GM06990 (cell line): Measurements from ENCODE around the gene MYT1.
"Not testable (repeated sequence)": the region's sequence is repeated elsewhere in the genome, so short reads cannot be mapped to it uniquely, and the experiment has no call there.

Experiments
- DNase-seq: peaks from one replicate; pipeline ENCODE4 v3.0.0-alpha.2; 2011; ENCODE audit not compliant: insufficient read length; ENCODE audit errors: extremely low read depth
- H3K27me3 ChIP-seq: replicated peaks from 2 replicates; pipeline ENCODE4 v1.6.0; 2011; ENCODE audit warnings: low read length; ENCODE audit not compliant: control insufficient read depth, insufficient read depth
- H3K36me3 ChIP-seq: 2 replicates; pipeline ENCODE4 v1.5.1; 2011; ENCODE audit warnings: low read length; ENCODE audit not compliant: control insufficient read depth, insufficient read depth
- H3K4me3 ChIP-seq: replicated peaks from 2 replicates; pipeline ENCODE4 v1.5.1; 2011; ENCODE audit warnings: low read depth, mild to moderate bottlenecking, control low read depth, low read length
- TF ChIP-seq, protein P1 (sequence below): IDR thresholded peaks from 2 replicates; pipeline ENCODE4 v1.5.1; 2011; ENCODE audit warnings: low read length, control low read depth, mild to moderate bottlenecking, inconsistent platforms; ENCODE audit not compliant: insufficient read depth, poor library complexity, severe bottlenecking

The MYT1 gene

DNA sequence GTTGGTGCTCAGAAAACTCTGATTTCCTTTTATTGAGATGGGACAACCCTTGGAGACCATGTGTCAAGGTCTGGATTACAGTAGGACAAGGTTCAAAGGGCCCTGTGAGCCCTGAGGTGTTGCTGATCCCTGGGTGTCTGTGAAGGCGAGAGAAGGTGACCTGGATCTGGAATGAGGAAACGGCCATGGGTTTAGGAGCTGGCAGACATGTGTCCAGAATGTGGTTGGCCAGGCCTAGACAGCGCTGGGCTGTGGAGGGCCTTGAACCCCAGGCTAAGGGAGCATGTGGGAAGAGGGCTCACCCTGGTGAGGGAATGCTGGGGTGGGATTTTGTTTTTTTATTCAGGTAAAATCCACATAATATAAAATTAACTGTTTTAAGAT, 116.2 kb downstream of the MYT1 start:
- Histone ChIP-seq H3K27me3 (no peaks in the 10 kb centered on the region), H3K36me3 (no peaks in the 10 kb centered on the region), H3K4me3 (no peak overlapping the region)
- no peak for DNase-seq
- TF ChIP-seq, protein P1, sequence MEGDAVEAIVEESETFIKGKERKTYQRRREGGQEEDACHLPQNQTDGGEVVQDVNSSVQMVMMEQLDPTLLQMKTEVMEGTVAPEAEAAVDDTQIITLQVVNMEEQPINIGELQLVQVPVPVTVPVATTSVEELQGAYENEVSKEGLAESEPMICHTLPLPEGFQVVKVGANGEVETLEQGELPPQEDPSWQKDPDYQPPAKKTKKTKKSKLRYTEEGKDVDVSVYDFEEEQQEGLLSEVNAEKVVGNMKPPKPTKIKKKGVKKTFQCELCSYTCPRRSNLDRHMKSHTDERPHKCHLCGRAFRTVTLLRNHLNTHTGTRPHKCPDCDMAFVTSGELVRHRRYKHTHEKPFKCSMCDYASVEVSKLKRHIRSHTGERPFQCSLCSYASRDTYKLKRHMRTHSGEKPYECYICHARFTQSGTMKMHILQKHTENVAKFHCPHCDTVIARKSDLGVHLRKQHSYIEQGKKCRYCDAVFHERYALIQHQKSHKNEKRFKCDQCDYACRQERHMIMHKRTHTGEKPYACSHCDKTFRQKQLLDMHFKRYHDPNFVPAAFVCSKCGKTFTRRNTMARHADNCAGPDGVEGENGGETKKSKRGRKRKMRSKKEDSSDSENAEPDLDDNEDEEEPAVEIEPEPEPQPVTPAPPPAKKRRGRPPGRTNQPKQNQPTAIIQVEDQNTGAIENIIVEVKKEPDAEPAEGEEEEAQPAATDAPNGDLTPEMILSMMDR, result no peak

DNA sequence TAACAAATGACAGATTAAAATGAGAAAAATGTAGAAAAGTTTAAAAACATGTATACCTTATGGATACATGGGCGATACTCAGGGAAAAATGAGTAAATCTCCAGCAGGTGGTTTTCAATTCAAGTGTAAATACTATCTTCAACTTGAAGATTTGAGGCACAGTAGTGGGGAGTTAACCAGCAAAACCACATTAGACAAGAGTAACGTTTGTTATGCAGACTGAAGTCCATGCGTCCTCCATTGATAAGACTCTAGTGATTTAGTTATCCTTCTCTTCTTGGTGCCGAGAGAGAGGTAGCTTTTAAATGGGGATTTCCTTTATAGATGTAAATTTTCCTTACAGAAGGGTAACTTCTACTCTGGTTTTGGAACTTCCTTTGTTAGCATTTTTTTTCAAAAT, 119.4 kb downstream of the MYT1 start:
- TF ChIP-seq, protein P1, result no peak
- Histone ChIP-seq H3K36me3 (no peaks in the 10 kb centered on the region), H3K4me3 (no peak overlapping the region), H3K27me3 (no peaks in the 10 kb centered on the region)
- DNase-seq, result no peak

DNA sequence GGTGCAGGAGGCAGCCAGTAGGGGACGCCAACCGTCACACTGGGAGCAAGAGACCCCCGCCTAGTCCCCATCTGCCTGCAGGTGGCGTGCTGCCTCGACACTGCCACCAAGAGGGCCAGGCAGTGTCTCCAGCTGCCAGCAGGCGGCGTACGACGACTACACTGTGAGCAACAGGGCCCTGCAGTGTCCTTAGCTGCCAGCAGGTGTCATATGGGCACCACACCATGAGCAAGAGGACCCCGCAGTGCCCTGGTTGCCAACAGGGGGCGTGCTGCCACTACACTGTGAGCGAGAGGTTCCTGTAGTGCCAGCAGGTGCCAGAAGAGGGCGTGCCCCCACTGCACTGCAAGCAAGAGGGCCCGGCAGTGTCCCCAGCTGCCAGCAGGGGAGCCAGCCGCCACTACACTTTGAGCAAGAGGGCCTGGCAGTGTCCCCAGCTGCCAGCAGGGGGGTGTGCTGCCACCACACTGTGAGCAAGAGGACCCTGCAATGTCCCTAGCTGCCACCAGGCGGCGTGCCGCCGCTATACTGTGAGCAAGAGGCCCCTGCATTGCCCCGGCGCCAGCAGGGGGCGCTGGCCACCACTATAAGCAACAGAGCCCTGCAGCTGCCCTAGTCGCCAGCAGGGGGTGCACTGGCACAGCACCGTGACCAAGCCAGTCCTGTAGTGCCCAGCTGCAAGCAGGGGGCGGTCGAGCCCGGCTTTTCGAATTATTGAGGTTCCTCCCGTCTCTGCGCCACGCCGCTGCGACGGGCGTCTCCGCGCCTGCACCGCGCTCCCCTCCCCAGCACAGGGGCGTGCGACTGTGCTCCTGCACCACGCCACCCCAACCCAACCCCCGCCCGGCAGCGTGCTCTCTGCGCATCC, 121.6 kb downstream of the MYT1 start:
- DNase-seq, result peak; percentile 91
- TF ChIP-seq, protein P1, result peak; percentile 100
- not testable (repeated sequence) for H3K27me3 ChIP-seq

DNA sequence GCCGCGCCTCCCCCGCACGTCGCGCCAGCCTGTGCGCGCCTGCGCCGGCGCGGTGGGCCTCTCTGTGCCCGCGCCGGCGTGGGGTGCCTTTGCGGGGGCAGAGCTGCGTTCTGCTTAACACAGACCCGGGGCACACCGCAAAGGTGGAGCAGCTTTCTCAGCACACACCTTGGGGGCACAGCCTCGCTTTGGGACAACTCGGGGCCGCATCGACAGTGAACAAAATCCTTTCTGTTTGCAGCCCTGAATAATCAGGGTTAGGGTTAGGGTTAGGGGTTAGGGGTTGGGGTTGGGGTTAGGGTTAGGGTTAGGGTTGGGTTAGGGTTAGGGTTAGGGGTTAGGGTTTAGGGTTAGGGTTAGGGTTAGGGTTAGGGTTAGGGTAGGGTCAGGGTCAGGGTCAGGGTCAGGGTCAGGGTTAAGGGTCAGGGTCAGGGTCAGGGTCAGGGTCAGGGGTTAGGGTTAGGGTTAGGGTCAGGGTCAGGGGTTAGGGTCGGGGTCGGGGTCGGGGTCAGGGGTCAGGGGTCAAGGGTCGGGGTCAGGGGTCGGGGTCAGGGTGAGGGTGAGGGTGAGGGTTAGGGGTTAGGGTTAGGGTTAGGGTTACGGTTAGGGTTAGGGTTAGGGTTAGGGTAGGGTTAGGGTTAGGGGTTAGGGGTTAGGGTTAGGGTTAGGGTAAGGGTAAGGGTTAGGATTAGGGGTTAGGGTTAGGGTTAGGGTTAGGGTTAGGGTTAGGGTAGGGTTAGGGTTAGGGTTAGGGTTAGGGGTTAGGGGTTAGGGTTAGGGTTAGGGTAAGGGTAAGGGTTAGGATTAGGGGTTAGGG, 122.4 kb downstream of the MYT1 start:
- not testable (repeated sequence) for H3K4me3 ChIP-seq, DNase-seq, H3K36me3 ChIP-seq, H3K27me3 ChIP-seq

More for the DNA sequence above, 121.6 kb downstream of the MYT1 start:
- not testable (repeated sequence) for H3K4me3 ChIP-seq, H3K36me3 ChIP-seq

DNA sequence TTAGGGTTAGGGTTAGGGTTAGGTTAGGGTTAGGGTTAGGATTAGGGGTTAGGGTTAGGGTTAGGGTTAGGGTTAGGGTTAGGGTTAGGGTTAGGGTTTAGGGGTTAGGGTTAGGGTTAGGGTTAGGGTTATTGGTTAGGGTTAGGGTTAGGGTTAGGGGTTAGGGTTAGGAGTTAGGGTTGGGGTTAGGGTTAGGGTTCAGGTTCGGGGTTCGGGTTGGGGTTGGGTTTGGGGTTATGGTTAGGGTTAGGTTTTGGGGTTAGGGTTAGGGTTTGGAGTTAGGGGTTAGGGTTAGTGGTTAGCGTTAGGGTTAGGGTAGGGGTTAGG, 123.0 kb downstream of the MYT1 start:
- H3K4me3 ChIP-seq, H3K36me3 ChIP-seq, DNase-seq, H3K27me3 ChIP-seq: not testable (repeated sequence)
